KMS-11 (cell line): ENCODE results near the gene IKZF4.
"Not testable (repeated sequence)": the region's sequence is repeated elsewhere in the genome, so short reads cannot be mapped to it uniquely, and the experiment has no call there.

Experiments used
- H2AFZ ChIP-seq: fragments of 200-600 bp; sonication (generic); 2 replicates; pipeline ENCODE4 v1.6.1; 2016; ENCODE audit warnings: antibody characterized with exemption, mixed run types, low read depth
- H3K27ac ChIP-seq: fragments of 200-600 bp; sonication (generic); 2 replicates; pipeline ENCODE4 v1.6.1; 2016; ENCODE audit warnings: mild to moderate bottlenecking, mixed run types
- H3K27me3 ChIP-seq: fragments of 200-600 bp; sonication (generic); 2 replicates; pipeline ENCODE4 v1.6.1; 2017; ENCODE audit warnings: mild to moderate bottlenecking, low read depth, mixed run types, moderate library complexity; ENCODE audit not compliant: insufficient read depth
- H3K36me3 ChIP-seq: fragments of 200-600 bp; sonication (generic); 2 replicates; pipeline ENCODE4 v1.6.1; 2017; ENCODE audit warnings: mild to moderate bottlenecking, mixed run types; ENCODE audit not compliant: insufficient read depth
- H3K4me1 ChIP-seq: fragments of 200-600 bp; sonication (generic); 2 replicates; pipeline ENCODE4 v1.6.1; 2016; ENCODE audit warnings: mild to moderate bottlenecking, low read depth, mixed run types; ENCODE audit not compliant: poor library complexity, severe bottlenecking
- H3K4me2 ChIP-seq: fragments of 200-600 bp; sonication (generic); 2 replicates; pipeline ENCODE4 v1.7.0; 2016; ENCODE audit warnings: mild to moderate bottlenecking, mixed run types
- H3K4me3 ChIP-seq: fragments of 200-600 bp; sonication (generic); IDR thresholded peaks from 2 replicates; pipeline ENCODE4 v1.6.1; 2017; ENCODE audit warnings: low read depth, low read length, mixed read lengths; ENCODE audit not compliant: insufficient read depth
- H3K79me2 ChIP-seq: fragments of 200-600 bp; sonication (generic); 2 replicates; pipeline ENCODE4 v1.6.1; 2016; ENCODE audit warnings: low read depth, mixed run types; ENCODE audit not compliant: insufficient read depth
- H3K9ac ChIP-seq: fragments of 200-600 bp; sonication (generic); 2 replicates; pipeline ENCODE4 v1.6.1; 2016; ENCODE audit warnings: mild to moderate bottlenecking, mixed run types
- H4K20me1 ChIP-seq: fragments of 200-600 bp; sonication (generic); 2 replicates; pipeline ENCODE4 v1.6.1; 2016; ENCODE audit warnings: mild to moderate bottlenecking, mixed run types; ENCODE audit not compliant: insufficient read depth
- CTCF ChIP-seq: fragments of 200-600 bp; sonication (generic); conservative IDR thresholded peaks from 2 replicates; pipeline ENCODE4 v1.6.1; 2017; ENCODE audit warnings: low read depth, mild to moderate bottlenecking, antibody characterized with exemption, low read length, moderate library complexity, mixed read lengths

The IKZF4 gene

GRCh38 chr12:56062996-56063395 lies 42.2 kb downstream of the IKZF4 start:
- Histone ChIP-seq H3K9ac (no peak overlapping the region), H3K4me1 (no peaks in the 10 kb centered on the region), H3K27me3 (no peaks in the 10 kb centered on the region), H4K20me1 (no peaks in the 10 kb centered on the region), H3K79me2 (no peaks in the 10 kb centered on the region), H2AFZ (no peak overlapping the region), H3K4me2 (no peak overlapping the region), H3K27ac (no peak overlapping the region), H3K36me3 (no peaks in the 10 kb centered on the region), H3K4me3 (no peak overlapping the region)
- no peak for TF ChIP-seq CTCF

GRCh38 chr12:56071648-56072047 lies 50.8 kb downstream of the IKZF4 start:
- H3K4me1 ChIP-seq, result no peaks in the 10 kb centered on the region
- no peak overlapping the region for H3K4me2 ChIP-seq
- no peak overlapping the region for H3K4me3 ChIP-seq
- no peak overlapping the region for H2AFZ ChIP-seq
- H3K79me2 ChIP-seq, result no peaks in the 10 kb centered on the region
- no peaks in the 10 kb centered on the region for H3K36me3 ChIP-seq
- no peak overlapping the region for H3K27ac ChIP-seq
- no peak overlapping the region for H3K9ac ChIP-seq
- no peaks in the 10 kb centered on the region for H3K27me3 ChIP-seq
- no peak for TF ChIP-seq CTCF
- H4K20me1 ChIP-seq, result no peaks in the 10 kb centered on the region

- TF ChIP-seq CTCF, result no peak
- Histone ChIP-seq H3K79me2 (no peaks in the 10 kb centered on the region), H3K4me1 (peaks cover 6% of the 10 kb centered on the region), H3K4me2 (no peak overlapping the region), H3K27ac (no peak overlapping the region), H3K9ac (no peak overlapping the region), H3K36me3 (no peaks in the 10 kb centered on the region), H3K4me3 (no peak overlapping the region), H3K27me3 (no peaks in the 10 kb centered on the region; the same call in 1 of the 2 replicates), H2AFZ (no peak overlapping the region), H4K20me1 (no peaks in the 10 kb centered on the region)
These were observed 53.6 kb downstream of the IKZF4 start for GRCh38 chr12:56074396-56074795.

GRCh38 chr12:56077966-56078365 lies 57.1 kb downstream of the IKZF4 start:
- H4K20me1 ChIP-seq, H3K4me2 ChIP-seq, H3K4me3 ChIP-seq, H3K27ac ChIP-seq, H3K79me2 ChIP-seq, H3K9ac ChIP-seq, H3K36me3 ChIP-seq, H2AFZ ChIP-seq: not testable (repeated sequence)
- H3K27me3 ChIP-seq, result peaks cover 27% of the 10 kb centered on the region; the same call in 1 of the 2 replicates
- peaks cover 13% of the 10 kb centered on the region for H3K4me1 ChIP-seq

GRCh38 chr12:56078427-56078826 lies 57.6 kb downstream of the IKZF4 start:
- H4K20me1 ChIP-seq, result no peaks in the 10 kb centered on the region
- peak overlapping the region; percentile 88; the same call in 1 of the 2 replicates for H3K4me2 ChIP-seq
- no peak for TF ChIP-seq CTCF
- 0 out of 2 replicates have a peak overlapping the region, but pooled peaks have one; percentile 92 for H2AFZ ChIP-seq
- peaks cover 13% of the 10 kb centered on the region for H3K4me1 ChIP-seq
- H3K27me3 ChIP-seq, result peaks cover 30% of the 10 kb centered on the region; the same call in 1 of the 2 replicates
- H3K36me3 ChIP-seq, result no peaks in the 10 kb centered on the region
- H3K9ac ChIP-seq, result no peak overlapping the region
- no peak overlapping the region for H3K4me3 ChIP-seq
- H3K27ac ChIP-seq, result no peak overlapping the region
- no peaks in the 10 kb centered on the region for H3K79me2 ChIP-seq
